Activated CD4-positive, alpha-beta T cell treated with anti-CD3 and anti-CD28 coated beads, Interleukin-2, amount 10 ng/mL, durations not matched to agents 24 days and 14 days (primary cell): ENCODE results near the gene VPS13D. TPM values are rescaled to one million over a fixed set of nuclear protein-coding genes. Genes with fewer than 3 reads are reported as not detected.

ENCODE experiments used
- DNase-seq: peaks from one replicate; pipeline ENCODE4 v3.0.0; 2022
- H3K27ac Mint-ChIP-seq: one replicate; pipeline ENCODE4 v1.8.0; 2022; ENCODE audit warnings: mild to moderate bottlenecking, mixed read lengths
- H3K27me3 Mint-ChIP-seq: one replicate; pipeline ENCODE4 v1.8.0; 2022; ENCODE audit warnings: mixed read lengths
- H3K36me3 Mint-ChIP-seq: one replicate; pipeline ENCODE4 v1.8.0; 2022; ENCODE audit warnings: low read depth, mild to moderate bottlenecking, mixed read lengths
- H3K4me1 Mint-ChIP-seq: one replicate; pipeline ENCODE4 v1.8.0; 2021; ENCODE audit warnings: mixed read lengths
- H3K4me3 Mint-ChIP-seq: one replicate; pipeline ENCODE4 v1.8.0; 2022; ENCODE audit warnings: mild to moderate bottlenecking, moderate library complexity, mixed read lengths
- H3K9me3 Mint-ChIP-seq: one replicate; pipeline ENCODE4 v1.8.0; 2021; ENCODE audit warnings: mixed read lengths
- intact Hi-C: fragments of 100-400 bp; cut with micrococcal nuclease; formaldehyde crosslinking; loops from one replicate; pipeline ENCODE4 v1.15.1; 2023
- total RNA-seq: library from RNA; stranded (reverse); gene quantifications from 2 replicates; pipeline ENCODE4 v1.2.3, GENCODE V29; 2022

VPS13D gene
- total RNA-seq, 1 donor from 2014 or later, result 30.8 TPM

GRCh38 chr1:12432897-12433296, 203.1 kb downstream of the VPS13D start:
- H3K4me3 Mint-ChIP-seq, result no peak overlapping the region
- no peak for DNase-seq
- H3K36me3 Mint-ChIP-seq, result peaks cover 23% of the 10 kb centered on the region
- intact Hi-C loops, result loop anchor here (10.0 kb wide), 1 partner anchor 258 kb away; no protein-coding TSS in a partner anchor
- H3K27ac Mint-ChIP-seq, result peak overlapping the region; percentile 85
- no peaks in the 10 kb centered on the region for H3K27me3 Mint-ChIP-seq
- H3K9me3 Mint-ChIP-seq, result peaks cover 3% of the 10 kb centered on the region
- peaks cover 53% of the 10 kb centered on the region for H3K4me1 Mint-ChIP-seq

- intact Hi-C loops, result loop anchor here (1.0 to 10.0 kb wide), 5 partner anchors 16 to 259 kb away; no protein-coding TSS in a partner anchor
Observed at GRCh38 chr1:12433323-12434053, 203.7 kb downstream of the VPS13D start.

DNA sequence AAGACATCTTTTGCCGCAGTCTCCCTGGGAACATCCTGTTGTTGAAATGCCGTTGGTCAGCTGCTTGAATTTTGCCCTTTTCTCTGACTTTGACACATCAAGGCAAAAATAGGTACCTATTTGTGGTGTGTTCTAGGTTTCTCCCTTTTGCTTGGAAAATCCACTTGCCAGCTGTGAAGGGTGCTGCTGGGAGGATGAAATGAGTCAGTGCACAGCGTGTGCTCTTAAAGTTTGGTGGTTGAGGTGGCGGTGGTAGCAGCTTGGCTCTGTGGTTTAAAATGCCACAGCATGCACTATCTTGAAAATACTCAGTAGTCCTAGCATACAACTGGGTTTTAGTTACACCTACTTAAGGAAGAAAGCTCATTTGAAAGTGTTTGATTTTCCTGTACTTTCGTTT, 204.3 kb downstream of the VPS13D start:
- H3K36me3 Mint-ChIP-seq, result peaks cover 26% of the 10 kb centered on the region
- DNase-seq, result peak; percentile 90
- H3K9me3 Mint-ChIP-seq, result peaks cover 3% of the 10 kb centered on the region
- peaks cover 64% of the 10 kb centered on the region for H3K4me1 Mint-ChIP-seq
- H3K27me3 Mint-ChIP-seq, result no peaks in the 10 kb centered on the region
- peak overlapping the region; percentile 23 for H3K4me3 Mint-ChIP-seq
- H3K27ac Mint-ChIP-seq, result peak overlapping the region; percentile 85
- intact Hi-C loops, result loop anchor here (1.0 to 10.0 kb wide), 5 partner anchors 15 to 259 kb away; no protein-coding TSS in a partner anchor

More at GRCh38 chr1:12433323-12434053, 203.7 kb downstream of the VPS13D start:
- Mint-ChIP-seq H3K4me1 (peaks cover 58% of the 10 kb centered on the region), H3K9me3 (peaks cover 3% of the 10 kb centered on the region), H3K36me3 (peaks cover 26% of the 10 kb centered on the region), H3K27ac (peak overlapping the region; percentile 85), H3K27me3 (no peaks in the 10 kb centered on the region), H3K4me3 (peak overlapping the region; percentile 23)
- DNase-seq, result no peak

GRCh38 chr1:12434686-12435085, 204.9 kb downstream of the VPS13D start:
- intact Hi-C loops, result loop anchor here (1.0 to 10.0 kb wide), 8 partner anchors 15 to 527 kb away; no protein-coding TSS in a partner anchor
- H3K9me3 Mint-ChIP-seq, result peaks cover 3% of the 10 kb centered on the region
- no peak for DNase-seq
- H3K27me3 Mint-ChIP-seq, result no peaks in the 10 kb centered on the region
- peak overlapping the region; percentile 85 for H3K27ac Mint-ChIP-seq
- H3K36me3 Mint-ChIP-seq, result peaks cover 28% of the 10 kb centered on the region
- peaks cover 68% of the 10 kb centered on the region for H3K4me1 Mint-ChIP-seq
- H3K4me3 Mint-ChIP-seq, result peak overlapping the region; percentile 23

DNA sequence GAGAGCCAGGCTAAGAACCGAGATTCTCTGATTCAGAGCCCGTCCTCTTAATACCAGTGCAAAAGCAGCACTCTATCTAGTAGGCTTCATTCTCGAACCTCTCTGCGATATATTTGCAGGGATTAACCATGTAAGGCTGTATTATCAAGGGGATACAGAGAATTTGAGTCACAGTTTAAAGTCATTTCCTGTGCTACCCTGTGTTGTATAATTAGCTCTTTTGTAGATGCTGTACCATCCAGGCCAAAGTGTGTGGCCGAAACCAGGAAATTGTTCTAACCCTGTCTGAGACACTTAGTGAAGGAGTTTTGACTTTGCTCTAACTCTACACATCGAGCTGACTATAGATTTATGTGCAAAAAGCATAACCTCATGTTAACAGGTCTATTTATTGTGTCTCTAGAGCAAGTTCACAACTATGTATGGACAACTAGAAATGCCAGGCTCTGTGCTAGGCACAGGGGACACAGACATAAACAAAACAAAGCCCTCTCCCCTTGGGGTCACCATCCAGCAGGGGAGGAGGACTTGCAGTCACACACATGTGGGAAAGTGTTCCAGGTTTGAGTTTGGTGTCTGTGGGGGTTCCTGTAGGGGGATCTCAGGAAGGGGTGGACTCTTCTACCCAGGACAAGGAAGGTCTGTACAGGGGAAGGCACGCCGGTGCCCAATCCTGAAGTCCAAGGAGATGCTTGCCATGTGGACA, 206.0 kb downstream of the VPS13D start:
- H3K27ac Mint-ChIP-seq, result peak overlapping the region; percentile 91
- peaks cover 3% of the 10 kb centered on the region for H3K9me3 Mint-ChIP-seq
- H3K4me1 Mint-ChIP-seq, result peaks cover 73% of the 10 kb centered on the region
- peak; percentile 81 for DNase-seq
- H3K36me3 Mint-ChIP-seq, result peaks cover 30% of the 10 kb centered on the region
- peak overlapping the region; percentile 74 for H3K4me3 Mint-ChIP-seq
- H3K27me3 Mint-ChIP-seq, result peaks cover 3% of the 10 kb centered on the region
- intact Hi-C loops, result loop anchor here (1.0 to 10.0 kb wide), 5 partner anchors 32 to 528 kb away; no protein-coding TSS in a partner anchor

DNA sequence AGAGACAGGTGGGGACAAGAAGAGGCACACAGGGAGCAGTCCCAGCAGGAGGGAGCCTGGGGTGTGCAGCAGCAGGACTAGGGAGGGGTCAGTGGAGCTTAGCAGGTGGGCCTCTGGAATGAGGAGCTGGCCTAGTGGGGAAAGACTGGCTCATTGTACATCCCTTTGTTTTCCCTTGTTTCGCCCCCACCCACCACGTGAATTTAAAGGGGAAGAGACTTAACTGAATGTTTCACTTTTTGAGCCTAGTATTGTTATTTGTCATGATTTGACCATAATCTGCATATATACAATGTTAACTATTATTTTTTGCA, 206.5 kb downstream of the VPS13D start:
- H3K27ac Mint-ChIP-seq, result peak overlapping the region; percentile 91
- peaks cover 33% of the 10 kb centered on the region for H3K36me3 Mint-ChIP-seq
- DNase-seq, result no peak
- H3K4me3 Mint-ChIP-seq, result peak overlapping the region; percentile 74
- peaks cover 3% of the 10 kb centered on the region for H3K27me3 Mint-ChIP-seq
- intact Hi-C loops, result loop anchor here (1.0 to 10.0 kb wide), 4 partner anchors 31 to 529 kb away; no protein-coding TSS in a partner anchor
- peaks cover 3% of the 10 kb centered on the region for H3K9me3 Mint-ChIP-seq
- peaks cover 77% of the 10 kb centered on the region for H3K4me1 Mint-ChIP-seq

DNA sequence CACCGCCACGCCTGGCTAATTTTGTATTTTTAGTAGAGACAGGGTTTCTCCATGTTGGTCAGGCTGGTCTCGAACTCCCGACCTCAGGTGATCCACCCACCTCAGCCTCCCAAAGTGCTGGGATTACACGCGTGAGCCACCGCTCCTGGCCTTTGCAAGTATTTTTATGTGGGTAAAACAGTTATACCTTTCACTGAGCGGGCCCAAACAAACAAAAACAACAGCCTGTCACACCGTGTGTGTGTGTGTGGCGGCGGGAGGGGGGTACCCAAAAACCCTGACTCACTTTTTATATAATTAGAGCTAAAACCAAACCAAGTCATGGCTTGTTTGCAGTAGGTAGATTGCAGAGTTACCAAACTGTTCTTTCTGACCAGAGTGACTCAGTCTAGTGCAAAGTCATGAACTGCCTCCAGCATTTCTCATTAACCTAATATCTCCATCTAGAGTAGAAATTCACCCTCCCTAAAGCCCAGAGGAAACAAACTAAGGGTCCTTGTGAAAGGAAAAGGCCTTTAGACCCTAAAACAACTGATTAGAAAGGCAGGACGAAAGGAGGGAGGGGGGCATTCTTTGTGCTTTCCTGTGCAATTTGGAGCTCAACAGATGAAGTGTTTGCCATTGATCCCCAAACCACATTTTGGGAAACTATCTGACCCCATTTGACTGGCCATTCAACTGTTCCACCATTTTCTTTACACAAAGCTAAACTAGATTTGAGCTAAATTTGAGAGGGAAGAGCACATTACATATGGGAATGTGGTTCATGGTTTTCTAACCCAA, 207.2 kb downstream of the VPS13D start:
- intact Hi-C loops, result loop anchor here (1.0 to 10.0 kb wide), 4 partner anchors 30 to 530 kb away; no protein-coding TSS in a partner anchor
- Mint-ChIP-seq H3K4me1 (peaks cover 82% of the 10 kb centered on the region), H3K4me3 (peak overlapping the region; percentile 8), H3K27ac (peak overlapping the region; percentile 56), H3K36me3 (peaks cover 36% of the 10 kb centered on the region), H3K27me3 (peaks cover 3% of the 10 kb centered on the region), H3K9me3 (peaks cover 3% of the 10 kb centered on the region)
- DNase-seq, result no peak

DNA sequence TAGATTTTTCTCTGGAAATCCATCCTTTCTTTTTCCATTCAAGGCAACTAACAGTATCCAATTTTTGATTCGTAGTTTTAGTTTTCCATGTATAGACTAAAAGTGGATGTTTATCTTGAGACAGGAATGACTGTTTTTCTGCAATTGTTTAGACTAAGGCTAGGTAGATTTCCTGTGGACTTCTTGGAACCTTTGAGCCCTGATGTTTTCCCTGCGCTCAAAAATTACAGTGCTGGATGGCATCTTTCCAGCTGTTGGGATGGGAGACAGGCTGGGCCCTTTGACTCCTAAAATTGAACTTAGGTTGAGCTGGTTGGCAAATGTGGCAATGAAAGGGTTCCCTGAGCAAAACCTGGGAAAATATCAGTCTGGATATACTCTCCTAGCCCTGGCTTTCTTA, 207.8 kb downstream of the VPS13D start:
- peaks cover 3% of the 10 kb centered on the region for H3K9me3 Mint-ChIP-seq
- no peak for DNase-seq
- peaks cover 83% of the 10 kb centered on the region for H3K4me1 Mint-ChIP-seq
- intact Hi-C loops, result loop anchor here (1.0 to 10.0 kb wide), 4 partner anchors 12 to 530 kb away; no protein-coding TSS in a partner anchor
- H3K27ac Mint-ChIP-seq, result peak overlapping the region; percentile 65
- peaks cover 3% of the 10 kb centered on the region for H3K27me3 Mint-ChIP-seq
- no peak overlapping the region for H3K4me3 Mint-ChIP-seq
- peaks cover 34% of the 10 kb centered on the region for H3K36me3 Mint-ChIP-seq

- peaks cover 78% of the 10 kb centered on the region for H3K4me1 Mint-ChIP-seq
- H3K27me3 Mint-ChIP-seq, result peaks cover 3% of the 10 kb centered on the region
- H3K36me3 Mint-ChIP-seq, result peaks cover 40% of the 10 kb centered on the region
- H3K9me3 Mint-ChIP-seq, result peaks cover 3% of the 10 kb centered on the region
- peak; percentile 87 for DNase-seq
- H3K4me3 Mint-ChIP-seq, result peak overlapping the region; percentile 60
- peak overlapping the region; percentile 65 for H3K27ac Mint-ChIP-seq
- intact Hi-C loops, result loop anchor here (1.0 to 10.0 kb wide), 4 partner anchors 11 to 531 kb away; no protein-coding TSS in a partner anchor
Observed at GRCh38 chr1:12438349-12438924, 208.6 kb downstream of the VPS13D start.

- Mint-ChIP-seq H3K36me3 (peaks cover 43% of the 10 kb centered on the region), H3K4me1 (peaks cover 71% of the 10 kb centered on the region), H3K27me3 (peaks cover 3% of the 10 kb centered on the region), H3K27ac (peak overlapping the region; percentile 65), H3K4me3 (peak overlapping the region; percentile 60), H3K9me3 (peaks cover 3% of the 10 kb centered on the region)
- intact Hi-C loops, result loop anchor here (5.0 to 10.0 kb wide), 3 partner anchors 92 to 532 kb away; no protein-coding TSS in a partner anchor
- no peak for DNase-seq
Observed at GRCh38 chr1:12439073-12439472, 209.2 kb downstream of the VPS13D start.

- Mint-ChIP-seq H3K4me1 (peaks cover 49% of the 10 kb centered on the region), H3K9me3 (peaks cover 6% of the 10 kb centered on the region), H3K27me3 (peaks cover 7% of the 10 kb centered on the region), H3K36me3 (peaks cover 57% of the 10 kb centered on the region), H3K4me3 (no peak overlapping the region), H3K27ac (peak overlapping the region; percentile 19)
- DNase-seq, result no peak
- intact Hi-C loops, result no loop called here
Observed at GRCh38 chr1:12441414-12442105, 211.7 kb downstream of the VPS13D start.

- H3K27ac Mint-ChIP-seq, result no peak overlapping the region
- H3K4me3 Mint-ChIP-seq, result no peak overlapping the region
- H3K9me3 Mint-ChIP-seq, result peaks cover 5% of the 10 kb centered on the region
- H3K27me3 Mint-ChIP-seq, result peaks cover 7% of the 10 kb centered on the region
- H3K36me3 Mint-ChIP-seq, result peaks cover 57% of the 10 kb centered on the region
- intact Hi-C loops, result no loop called here
- DNase-seq, result no peak
- peaks cover 45% of the 10 kb centered on the region for H3K4me1 Mint-ChIP-seq
Observed at GRCh38 chr1:12442217-12442616, 212.4 kb downstream of the VPS13D start.
